BE2C (cell line): ENCODE results near the gene EEPD1.
A peak's percentile ranks its signal among the peaks of the same experiment; 100 is the strongest.

Experiments used
- DNase-seq: peaks from one replicate; pipeline ENCODE4 v3.0.0-alpha.2; 2020
- H3K27me3 ChIP-seq: fragments of 250-450 bp; sonication (Bioruptor Pico); 2 replicates; pipeline ENCODE4 v1.5.1; 2020; ENCODE audit warnings: mild to moderate bottlenecking
- H3K36me3 ChIP-seq: fragments of 250-450 bp; sonication (Bioruptor Pico); 2 replicates; pipeline ENCODE4 v1.5.1; 2020; ENCODE audit warnings: mild to moderate bottlenecking
- H3K4me1 ChIP-seq: fragments of 250-450 bp; sonication (Bioruptor Pico); 2 replicates; pipeline ENCODE4 v1.5.1; 2020
- H3K4me3 ChIP-seq: 2 replicates; pipeline ENCODE4 v1.5.1; 2011; ENCODE audit warnings: low read depth, low read length
- H3K9me3 ChIP-seq: fragments of 250-450 bp; sonication (Bioruptor Pico); 2 replicates; pipeline ENCODE4 v1.5.1; 2020
- TF ChIP-seq, protein P1 (sequence below): IDR thresholded peaks from 2 replicates; pipeline ENCODE4 v1.5.1; 2012; ENCODE audit warnings: mild to moderate bottlenecking, low read depth, low read length

EEPD1 gene

DNA sequence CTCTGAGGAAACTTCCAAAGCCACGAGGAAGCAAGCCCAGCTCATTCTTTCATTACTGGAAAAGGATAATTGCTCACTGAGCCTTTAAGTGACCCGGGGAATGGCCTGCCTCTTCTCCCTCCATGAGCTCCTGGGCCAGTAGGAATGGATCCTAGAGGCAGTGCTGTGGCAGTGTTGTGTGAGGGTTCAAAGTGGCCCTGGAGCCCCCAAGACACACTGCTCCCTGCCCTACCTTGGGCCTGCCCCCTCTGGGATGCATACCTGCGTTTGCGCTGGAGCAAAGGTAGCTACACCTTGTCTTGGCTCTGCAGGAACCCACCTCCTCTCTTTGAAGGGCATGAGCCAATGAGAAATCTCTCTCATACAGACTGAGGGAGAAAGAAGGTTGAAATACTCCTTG, 120.8 kb downstream of the EEPD1 start:
- no peak for DNase-seq
- no peaks in the 10 kb centered on the region for H3K36me3 ChIP-seq
- H3K9me3 ChIP-seq = no peaks in the 10 kb centered on the region
- no peak overlapping the region for H3K4me3 ChIP-seq
- H3K4me1 ChIP-seq = peaks cover 3% of the 10 kb centered on the region
- H3K27me3 ChIP-seq = no peaks in the 10 kb centered on the region
- TF ChIP-seq, protein P1, sequence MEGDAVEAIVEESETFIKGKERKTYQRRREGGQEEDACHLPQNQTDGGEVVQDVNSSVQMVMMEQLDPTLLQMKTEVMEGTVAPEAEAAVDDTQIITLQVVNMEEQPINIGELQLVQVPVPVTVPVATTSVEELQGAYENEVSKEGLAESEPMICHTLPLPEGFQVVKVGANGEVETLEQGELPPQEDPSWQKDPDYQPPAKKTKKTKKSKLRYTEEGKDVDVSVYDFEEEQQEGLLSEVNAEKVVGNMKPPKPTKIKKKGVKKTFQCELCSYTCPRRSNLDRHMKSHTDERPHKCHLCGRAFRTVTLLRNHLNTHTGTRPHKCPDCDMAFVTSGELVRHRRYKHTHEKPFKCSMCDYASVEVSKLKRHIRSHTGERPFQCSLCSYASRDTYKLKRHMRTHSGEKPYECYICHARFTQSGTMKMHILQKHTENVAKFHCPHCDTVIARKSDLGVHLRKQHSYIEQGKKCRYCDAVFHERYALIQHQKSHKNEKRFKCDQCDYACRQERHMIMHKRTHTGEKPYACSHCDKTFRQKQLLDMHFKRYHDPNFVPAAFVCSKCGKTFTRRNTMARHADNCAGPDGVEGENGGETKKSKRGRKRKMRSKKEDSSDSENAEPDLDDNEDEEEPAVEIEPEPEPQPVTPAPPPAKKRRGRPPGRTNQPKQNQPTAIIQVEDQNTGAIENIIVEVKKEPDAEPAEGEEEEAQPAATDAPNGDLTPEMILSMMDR = no peak

DNA sequence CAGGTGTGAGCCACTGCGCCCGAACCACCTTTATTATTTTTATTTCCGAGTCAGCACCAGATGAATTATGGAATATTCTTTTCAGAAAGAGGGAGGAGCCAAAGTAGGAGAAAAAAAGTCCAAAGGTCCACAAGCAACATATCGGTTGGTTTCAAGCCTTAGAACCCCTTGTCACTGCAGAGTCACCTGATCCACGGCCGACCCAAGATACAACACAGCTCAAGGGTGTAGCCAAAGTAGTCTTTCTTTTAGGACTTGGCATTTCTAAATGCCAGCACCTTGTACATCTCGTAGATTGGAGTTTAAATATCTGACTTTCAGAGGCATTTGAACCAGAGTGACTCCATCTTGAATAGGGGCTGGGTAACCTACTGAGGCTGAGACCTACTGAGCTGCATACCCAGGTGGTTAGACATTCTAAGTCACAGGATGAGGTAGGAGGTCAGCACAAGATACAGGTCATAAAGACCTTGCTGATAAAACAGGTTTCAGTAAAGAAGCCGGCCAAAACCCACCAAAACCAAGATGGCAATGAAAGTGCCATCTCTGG, 122.8 kb downstream of the EEPD1 start:
- no peak for DNase-seq
- Histone ChIP-seq H3K9me3 (no peaks in the 10 kb centered on the region), H3K36me3 (no peaks in the 10 kb centered on the region), H3K27me3 (no peaks in the 10 kb centered on the region), H3K4me3 (no peak overlapping the region), H3K4me1 (peaks cover 6% of the 10 kb centered on the region)
- TF ChIP-seq, protein P1 = no peak

DNA sequence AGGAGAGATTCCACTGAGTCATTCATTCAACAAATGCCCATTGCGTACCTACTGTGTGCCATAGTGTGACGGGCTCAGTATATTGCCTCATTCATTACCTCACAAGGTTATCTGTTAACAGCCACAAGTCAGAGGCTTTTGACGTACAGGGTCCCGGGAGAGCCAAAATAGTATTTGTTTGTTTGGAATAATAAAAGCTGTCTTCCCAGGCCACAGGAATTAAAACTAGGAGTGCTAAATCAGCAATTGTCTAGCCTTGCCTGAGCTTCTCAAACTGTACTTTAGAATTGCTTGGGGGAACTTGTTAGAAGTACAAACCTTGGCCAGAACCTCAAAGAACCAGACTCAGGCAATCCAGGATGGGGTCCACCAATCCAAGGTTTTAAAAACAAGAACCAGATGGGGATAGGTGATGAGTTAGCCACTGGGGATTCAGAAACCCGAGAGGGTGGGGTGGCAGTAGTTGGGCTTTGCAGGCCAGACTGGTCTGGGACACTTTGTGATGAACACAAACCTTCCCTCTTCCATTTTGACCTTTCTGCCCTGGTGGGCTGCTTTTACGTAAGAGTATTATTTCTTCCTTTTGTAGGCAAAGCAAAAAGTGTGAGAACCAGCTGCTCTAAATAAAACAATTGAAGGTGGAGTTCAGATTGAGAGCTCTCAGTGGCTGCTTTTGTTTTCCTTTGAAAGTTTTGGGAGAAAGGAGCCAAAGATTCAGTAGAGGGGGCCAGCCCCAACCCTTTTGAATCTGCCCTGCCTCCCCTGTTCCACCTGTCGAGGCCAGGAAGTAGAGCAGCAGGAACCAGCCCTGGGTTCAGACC, 123.6 kb downstream of the EEPD1 start:
- peaks cover 13% of the 10 kb centered on the region for H3K4me1 ChIP-seq
- no peaks in the 10 kb centered on the region for H3K36me3 ChIP-seq
- H3K27me3 ChIP-seq = no peaks in the 10 kb centered on the region
- TF ChIP-seq, protein P1 = no peak
- H3K4me3 ChIP-seq = no peak overlapping the region
- DNase-seq = no peak
- H3K9me3 ChIP-seq = no peaks in the 10 kb centered on the region

GRCh38 chr7:36277249-36277542, 124.1 kb downstream of the EEPD1 start:
- no peak for DNase-seq
- no peaks in the 10 kb centered on the region for H3K36me3 ChIP-seq
- H3K4me3 ChIP-seq = no peak overlapping the region
- TF ChIP-seq, protein P1 = no peak
- peaks cover 18% of the 10 kb centered on the region for H3K4me1 ChIP-seq
- H3K27me3 ChIP-seq = no peaks in the 10 kb centered on the region; the same call in 1 of the 2 replicates
- H3K9me3 ChIP-seq = no peaks in the 10 kb centered on the region

- Histone ChIP-seq H3K4me1 (peaks cover 18% of the 10 kb centered on the region), H3K27me3 (no peaks in the 10 kb centered on the region; the same call in 1 of the 2 replicates), H3K4me3 (no peak overlapping the region), H3K9me3 (no peaks in the 10 kb centered on the region), H3K36me3 (no peaks in the 10 kb centered on the region)
- DNase-seq = no peak
- TF ChIP-seq, protein P1 = no peak
Observed at GRCh38 chr7:36278069-36278619, 125.1 kb downstream of the EEPD1 start.

DNA sequence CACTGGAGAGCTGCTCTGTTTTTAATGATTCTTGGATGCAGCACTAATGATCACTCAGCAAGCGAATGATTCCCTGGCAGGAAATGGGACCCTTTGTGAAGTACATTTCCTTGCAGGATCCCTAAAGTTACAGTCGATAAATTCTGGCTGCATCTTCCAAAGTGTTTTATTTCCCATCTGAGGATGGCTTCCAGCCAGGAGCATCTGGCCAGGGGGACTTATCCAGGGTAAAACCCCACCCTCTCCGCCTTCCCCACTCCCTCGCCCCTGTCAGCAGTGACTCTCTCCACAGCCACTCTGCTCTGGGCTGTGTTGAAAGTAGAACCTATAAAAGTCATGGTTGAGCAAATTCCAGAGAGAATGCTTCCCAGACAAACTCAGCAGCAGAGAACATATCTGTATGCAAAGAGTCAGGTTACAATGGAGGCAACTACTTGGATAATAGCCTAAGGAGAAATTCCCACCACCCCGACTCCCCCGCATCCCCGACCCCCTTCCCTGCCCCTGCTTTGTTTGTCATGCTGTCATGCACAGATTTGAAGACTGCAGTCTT, 125.6 kb downstream of the EEPD1 start:
- Histone ChIP-seq H3K4me1 (peaks cover 18% of the 10 kb centered on the region), H3K27me3 (no peaks in the 10 kb centered on the region; the same call in 1 of the 2 replicates), H3K4me3 (no peak overlapping the region), H3K9me3 (no peaks in the 10 kb centered on the region), H3K36me3 (no peaks in the 10 kb centered on the region)
- peak; percentile 52 for DNase-seq
- TF ChIP-seq, protein P1 = no peak
